Transverse colon (tissue), 4 donors: Measurements from ENCODE around the gene WLS. TPM values are rescaled to one million over a fixed set of nuclear protein-coding genes. Genes with fewer than 3 reads are reported as not detected.
"Not testable (repeated sequence)": the region's sequence is repeated elsewhere in the genome, so short reads cannot be mapped to it uniquely, and the experiment has no call there.

ENCODE experiments used
- DNase-seq: peaks from one replicate; pipeline ENCODE4 v3.0.0-alpha.2; 2019
- H3K27ac ChIP-seq, 4 donors: fragments of 200-600 bp; sonication (generic); 2 replicates each; pipeline ENCODE4 v1.5.1; 2016 to 2018; ENCODE audit warnings: inconsistent platforms in 4 of 4
- H3K27me3 ChIP-seq: fragments of 200-600 bp; sonication (generic); 2 replicates; pipeline ENCODE4 v1.5.1; 2017; ENCODE audit warnings: inconsistent platforms
- H3K36me3 ChIP-seq, 4 donors: fragments of 200-600 bp; sonication (generic); 2 replicates each; pipeline ENCODE4 v1.5.1; 2017 to 2019; ENCODE audit warnings: inconsistent platforms in 4 of 4
- H3K4me1 ChIP-seq, 4 donors: fragments of 200-600 bp; sonication (generic); 2 replicates each; pipeline ENCODE4 v1.5.1; 2017 to 2020; ENCODE audit warnings: inconsistent platforms in 4 of 4
- H3K4me3 ChIP-seq, 4 donors: fragments of 200-600 bp; sonication (generic); 1 replicate in 1 of 4; 2 replicates in 3 of 4; pipeline versions ENCODE4 v1.5.1 to v1.6.1; 2017 to 2019; ENCODE audit warnings: inconsistent platforms in 4 of 4
- H3K9me3 ChIP-seq, 2 donors: fragments of 200-600 bp; sonication (generic); 2 replicates each; pipeline ENCODE4 v1.5.1; 2017 to 2019; ENCODE audit warnings: inconsistent platforms in 2 of 2
- EP300 ChIP-seq: sonication (generic); formaldehyde crosslinking; IDR thresholded peaks from one replicate; pipeline ENCODE4 v1.6.1; 2017; ENCODE audit warnings: antibody characterized with exemption, low read depth
- POLR2A ChIP-seq: fragments of 450-650 bp; IDR thresholded peaks from one replicate; pipeline ENCODE4 v1.6.1; 2016; ENCODE audit warnings: antibody characterized with exemption, mild to moderate bottlenecking, moderate library complexity
- POLR2AphosphoS5 ChIP-seq, 3 donors: sonication (generic); formaldehyde crosslinking; IDR thresholded peaks; one replicate each; pipeline ENCODE4 v1.6.1; 2016; ENCODE audit warnings: antibody characterized with exemption in 3 of 3
- WGBS, 2 donors: methylation state at CpG; one replicate each; pipeline ENCODE4 v1.1.5; 2018; ENCODE audit warnings: low coverage in 1 of 2; 5-methylcytosine and 5-hydroxymethylcytosine counted together
- in situ Hi-C, 4 donors: fragments of 200-750 bp; cut with MboI; loops; one replicate each; pipeline versions ENCODE4 v1.15.0 to v1.15.1; 2017; ENCODE audit warnings: low sequenced_read_pairs in 3 of 4, low pct_ligation_motif_present in 1 of 4, low pct_unique_long_range_greater_than_20kb in 1 of 4
- intact Hi-C: fragments of 100-400 bp; cut with DNase I; formaldehyde crosslinking; loops from one replicate; pipeline ENCODE4 v1.15.1; 2023; ENCODE audit warnings: low total_unique reads
- total RNA-seq, 4 donors: library from RNA; depleted of rRNA; stranded (reverse); fragments of >200 nt; gene quantifications; one replicate each; pipeline ENCODE4 v1.1.0, GENCODE V29; 2016
- TF ChIP-seq, protein P1 (sequence below), 5 experiments: fragments of 200-600 bp in 3 of 5; fragments of 450-650 bp in 2 of 5; sonication (generic) in 3 of 5; IDR thresholded peaks; 1 replicate in 2 of 5; 2 replicates in 3 of 5; pipeline ENCODE4 v1.5.1; 2016 to 2017; ENCODE audit warnings: antibody characterized with exemption in 5 of 5, inconsistent platforms in 3 of 5, mild to moderate bottlenecking in 2 of 5, moderate library complexity in 1 of 5

The WLS gene
- total RNA-seq, 4 donors from 2014 or later = 69.9 to 117 (median 98.7) TPM

DNA sequence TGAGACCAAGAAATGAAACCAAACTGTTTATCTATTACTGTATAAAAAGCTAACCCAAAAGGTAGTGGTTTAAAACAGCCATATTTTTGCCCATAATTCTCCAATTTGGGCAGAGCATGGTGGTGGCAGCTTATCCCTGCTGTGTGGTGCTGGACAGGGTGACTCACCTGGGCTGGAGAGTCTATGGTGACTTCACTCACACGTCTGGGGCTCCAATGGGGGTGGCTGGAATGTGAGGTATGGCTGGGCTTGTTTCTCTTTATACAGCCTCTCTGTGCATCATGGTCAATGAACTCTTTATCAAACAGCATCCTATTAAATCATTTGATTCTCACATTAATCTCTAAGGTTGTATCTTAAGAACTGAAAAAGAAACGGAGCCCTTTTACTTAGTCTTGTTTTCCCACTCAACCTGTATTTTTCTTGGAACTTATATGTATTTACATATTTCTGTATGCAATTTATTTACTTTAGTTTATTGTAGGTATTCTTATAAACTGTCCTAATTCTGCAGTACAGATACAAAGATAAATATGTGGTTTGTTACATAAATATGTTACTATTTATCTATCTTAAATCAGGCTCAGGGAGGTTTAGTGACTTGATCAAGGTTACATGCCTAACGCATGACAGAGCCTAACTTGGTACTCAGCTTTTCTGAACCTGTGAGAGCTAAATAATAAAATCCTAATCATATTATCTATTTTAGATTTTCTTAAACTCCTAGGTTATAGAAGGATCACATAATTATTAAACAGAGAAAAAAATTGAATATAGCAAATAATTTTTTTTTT lies 37.5 kb upstream of the WLS start:
- TF ChIP-seq, protein P1, sequence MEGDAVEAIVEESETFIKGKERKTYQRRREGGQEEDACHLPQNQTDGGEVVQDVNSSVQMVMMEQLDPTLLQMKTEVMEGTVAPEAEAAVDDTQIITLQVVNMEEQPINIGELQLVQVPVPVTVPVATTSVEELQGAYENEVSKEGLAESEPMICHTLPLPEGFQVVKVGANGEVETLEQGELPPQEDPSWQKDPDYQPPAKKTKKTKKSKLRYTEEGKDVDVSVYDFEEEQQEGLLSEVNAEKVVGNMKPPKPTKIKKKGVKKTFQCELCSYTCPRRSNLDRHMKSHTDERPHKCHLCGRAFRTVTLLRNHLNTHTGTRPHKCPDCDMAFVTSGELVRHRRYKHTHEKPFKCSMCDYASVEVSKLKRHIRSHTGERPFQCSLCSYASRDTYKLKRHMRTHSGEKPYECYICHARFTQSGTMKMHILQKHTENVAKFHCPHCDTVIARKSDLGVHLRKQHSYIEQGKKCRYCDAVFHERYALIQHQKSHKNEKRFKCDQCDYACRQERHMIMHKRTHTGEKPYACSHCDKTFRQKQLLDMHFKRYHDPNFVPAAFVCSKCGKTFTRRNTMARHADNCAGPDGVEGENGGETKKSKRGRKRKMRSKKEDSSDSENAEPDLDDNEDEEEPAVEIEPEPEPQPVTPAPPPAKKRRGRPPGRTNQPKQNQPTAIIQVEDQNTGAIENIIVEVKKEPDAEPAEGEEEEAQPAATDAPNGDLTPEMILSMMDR (IDR thresholded peaks at IDR 0.05) = no peak
- TF ChIP-seq POLR2AphosphoS5 (IDR thresholded peaks at IDR 0.05) = no peak
- no peak for TF ChIP-seq EP300
- no peak for TF ChIP-seq POLR2A
- H3K27me3 ChIP-seq = no peaks in the 10 kb centered on the region
- no peak overlapping the region for H3K27ac ChIP-seq
- intact Hi-C loops (no loop called here), in situ Hi-C loops (no loop called here)
- H3K36me3 ChIP-seq = no peaks in the 10 kb centered on the region
- no peak for DNase-seq
- H3K9me3 ChIP-seq = no peaks in the 10 kb centered on the region
- WGBS, 2 donors = 63 to 75% methylated on average over 2 to 3 of the region's 3 CpGs
- H3K4me3 ChIP-seq = no peak overlapping the region
- H3K4me1 ChIP-seq = no peaks in the 10 kb centered on the region

DNA sequence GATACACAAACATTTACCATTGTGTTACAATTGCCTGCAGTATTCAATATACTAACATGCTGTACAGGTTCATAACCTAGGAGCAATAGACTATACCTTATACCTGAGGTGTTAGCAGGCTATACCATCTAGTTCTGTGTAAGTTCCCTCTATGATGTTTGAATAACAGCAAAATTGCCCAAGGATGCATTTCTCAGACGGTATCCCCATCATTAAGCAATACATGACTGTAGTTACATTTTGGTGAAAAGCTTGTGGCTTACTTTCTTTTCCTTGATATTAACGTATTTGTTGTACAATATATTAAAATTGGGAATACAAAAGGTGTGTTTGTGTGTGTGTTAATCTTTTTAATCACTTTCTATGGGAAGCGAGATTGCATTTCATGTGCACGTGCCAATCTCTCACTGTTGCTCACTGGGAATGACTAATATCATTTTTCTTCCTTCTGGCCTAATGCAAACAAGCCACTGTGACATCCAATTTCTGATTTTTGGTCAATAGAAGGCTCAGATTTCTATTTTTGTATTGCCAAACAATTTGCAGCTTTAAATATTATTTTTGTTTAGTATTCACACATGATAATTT lies 36.7 kb upstream of the WLS start:
- H3K4me3 ChIP-seq = no peak overlapping the region
- H3K36me3 ChIP-seq = no peaks in the 10 kb centered on the region
- no peak overlapping the region for H3K27ac ChIP-seq
- no peaks in the 10 kb centered on the region for H3K9me3 ChIP-seq
- WGBS, 2 donors = 77 to 86% methylated on average over 4 of the region's 4 CpGs
- in situ Hi-C loops = no loop called here
- no peak for DNase-seq
- no peak for TF ChIP-seq EP300
- TF ChIP-seq, protein P1 (IDR thresholded peaks at IDR 0.05) = no peak
- no peak for TF ChIP-seq POLR2AphosphoS5 (IDR thresholded peaks at IDR 0.05)
- no peak for TF ChIP-seq POLR2A
- H3K4me1 ChIP-seq = no peaks in the 10 kb centered on the region
- intact Hi-C loops = no loop called here
- no peaks in the 10 kb centered on the region for H3K27me3 ChIP-seq

DNA sequence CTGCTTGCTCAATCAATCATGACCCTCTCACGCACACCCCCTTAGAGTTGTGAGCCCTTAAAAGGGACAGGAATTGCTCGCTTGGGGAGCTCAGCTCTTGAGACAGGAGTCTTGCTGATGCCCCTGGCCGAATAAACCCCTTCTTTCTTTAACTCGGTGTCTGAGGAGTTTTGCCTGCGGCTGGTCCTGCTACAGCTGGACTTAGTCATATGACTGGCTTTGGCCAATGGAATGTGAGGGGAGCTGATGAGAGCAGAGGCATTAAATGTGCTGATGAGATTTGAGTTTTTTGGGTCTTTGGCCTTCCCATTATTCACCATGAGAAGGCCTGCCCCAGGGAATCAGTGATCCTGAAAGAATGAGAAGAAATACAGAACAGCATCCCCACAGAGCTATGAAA lies 24.5 kb upstream of the WLS start:
- H3K9me3 ChIP-seq, in situ Hi-C loops, H3K4me3 ChIP-seq, H3K36me3 ChIP-seq, H3K27me3 ChIP-seq, H3K4me1 ChIP-seq, DNase-seq, intact Hi-C loops, H3K27ac ChIP-seq: not testable (repeated sequence)
- 90% methylated on average over 5 of the region's 5 CpGs; no CpG with 5 or more reads in 1 of the 2 donors for WGBS, 2 donors

DNA sequence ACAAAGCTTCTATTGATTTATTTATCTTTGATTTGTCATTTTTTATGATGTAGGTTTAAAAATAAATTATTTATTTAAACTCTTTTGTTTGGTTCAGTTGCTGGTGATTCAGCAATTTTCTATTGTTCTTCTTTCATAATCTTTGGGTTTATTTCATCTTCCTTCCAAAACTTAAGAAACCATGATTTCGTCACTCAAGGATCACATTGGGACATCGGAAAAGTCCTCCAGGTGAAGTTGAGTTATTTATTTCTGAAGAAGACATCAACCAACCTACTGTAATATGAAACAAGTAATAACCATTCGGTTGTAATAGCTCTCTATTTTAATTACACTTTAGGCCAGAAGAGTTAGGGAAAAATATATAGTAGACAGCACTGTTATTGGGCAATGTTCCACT lies 23.0 kb upstream of the WLS start:
- Histone ChIP-seq H3K9me3 (no peaks in the 10 kb centered on the region), H3K27ac (peak overlapping the region in 1 of 4 donors; percentile 45), H3K4me3 (no peak overlapping the region), H3K4me1 (peaks cover 0 to 8% (median 0%) of the 10 kb centered on the region in 4 donors), H3K36me3 (no peaks in the 10 kb centered on the region), H3K27me3 (no peaks in the 10 kb centered on the region)
- intact Hi-C loops (no loop called here), in situ Hi-C loops (no loop called here)
- DNase-seq = no peak
- 73 to 86% methylated on average over 2 to 3 of the region's 3 CpGs for WGBS, 2 donors
- TF ChIP-seq POLR2AphosphoS5 (IDR thresholded peaks at IDR 0.05) = no peak
- no peak for TF ChIP-seq POLR2A
- no peak for TF ChIP-seq EP300
- TF ChIP-seq, protein P1 (IDR thresholded peaks at IDR 0.05) = no peak
